HL-60 (cell line): ENCODE data around the gene CHMP6.

Experiments
- DNase-seq, 2 experiments: peaks; one replicate each; pipeline ENCODE4 v3.0.0-alpha.2; 2010 to 2020; ENCODE audit warnings: low read depth in 1 of 2, low spot score in 1 of 2
- H3K27ac ChIP-seq: fragments of 250-450 bp; sonication (Bioruptor Pico); replicated peaks from 2 replicates; pipeline ENCODE4 v1.5.1; 2020; ENCODE audit warnings: mild to moderate bottlenecking, moderate library complexity
- H3K27me3 ChIP-seq: fragments of 250-450 bp; sonication (Bioruptor Pico); 2 replicates; pipeline ENCODE4 v1.5.1; 2021; ENCODE audit warnings: mild to moderate bottlenecking, moderate library complexity; ENCODE audit not compliant: insufficient read depth, poor library complexity, severe bottlenecking
- H3K4me3 ChIP-seq: replicated peaks from 2 replicates; pipeline ENCODE4 v1.5.1; 2011; ENCODE audit warnings: mild to moderate bottlenecking, control low read depth, low read length; ENCODE audit not compliant: insufficient read depth
- CTCF ChIP-seq: IDR thresholded peaks from one replicate; pipeline ENCODE4 v1.5.1; 2011; ENCODE audit warnings: low read length, control low read depth, inconsistent platforms; ENCODE audit not compliant: insufficient read depth
- GABPA ChIP-seq: IDR thresholded peaks from 2 replicates; pipeline ENCODE4 v1.6.1; 2012; ENCODE audit warnings: low read depth
- POLR2AphosphoS5 ChIP-seq: IDR thresholded peaks from 2 replicates; pipeline ENCODE4 v1.6.1; 2012; ENCODE audit warnings: low read depth
- REST ChIP-seq: IDR thresholded peaks from 2 replicates; pipeline ENCODE4 v1.6.1; 2012; ENCODE audit warnings: low read depth; ENCODE audit not compliant: insufficient replicate concordance
- SPI1 ChIP-seq: IDR thresholded peaks from 2 replicates; pipeline ENCODE4 v1.6.1; 2012; ENCODE audit warnings: low read depth, mild to moderate bottlenecking, borderline replicate concordance

The CHMP6 gene

GRCh38 chr17:81046132-81046769 is 54.6 kb downstream of the CHMP6 start:
- Histone ChIP-seq H3K27me3 (no peaks in the 10 kb centered on the region), H3K4me3 (no peak overlapping the region), H3K27ac (no peak overlapping the region)
- no peak for DNase-seq
- no peak for TF ChIP-seq SPI1
- TF ChIP-seq POLR2AphosphoS5, result no peak

- H3K27ac ChIP-seq, result no peak overlapping the region
These were observed 55.2 kb downstream of the CHMP6 start for GRCh38 chr17:81046770-81047359.

GRCh38 chr17:81048827-81049371 is 57.3 kb downstream of the CHMP6 start:
- DNase-seq, result no peak
- no peak for TF ChIP-seq REST
- Histone ChIP-seq H3K27me3 (peaks cover 9% of the 10 kb centered on the region), H3K27ac (no peak overlapping the region), H3K4me3 (no peak overlapping the region)

More at GRCh38 chr17:81046770-81047359, 55.2 kb downstream of the CHMP6 start:
- no peak for TF ChIP-seq SPI1
- no peak for TF ChIP-seq GABPA
- no peak for DNase-seq
- H3K4me3 ChIP-seq, result no peak overlapping the region
- no peaks in the 10 kb centered on the region for H3K27me3 ChIP-seq

GRCh38 chr17:81049372-81049911 is 57.8 kb downstream of the CHMP6 start:
- Histone ChIP-seq H3K27me3 (peaks cover 10% of the 10 kb centered on the region), H3K27ac (0 out of 2 replicates have a peak overlapping the region, but pooled peaks have one; percentile 6), H3K4me3 (peak overlapping the region; percentile 22)
- TF ChIP-seq SPI1, result peak; percentile 22; the same call in 1 of the 2 replicates
- TF ChIP-seq CTCF, result no peak
- DNase-seq, result peak in 1 of 2 experiments; percentile 53
